ENCODE data around the gene GNAQ. TPM values are rescaled to one million over a fixed set of nuclear protein-coding genes. Genes with fewer than 3 reads are reported as not detected.

Gene GNAQ
- total RNA-seq, 1 experiment from 2014 or later, result 38.2 TPM

- TF ChIP-seq, protein P1, sequence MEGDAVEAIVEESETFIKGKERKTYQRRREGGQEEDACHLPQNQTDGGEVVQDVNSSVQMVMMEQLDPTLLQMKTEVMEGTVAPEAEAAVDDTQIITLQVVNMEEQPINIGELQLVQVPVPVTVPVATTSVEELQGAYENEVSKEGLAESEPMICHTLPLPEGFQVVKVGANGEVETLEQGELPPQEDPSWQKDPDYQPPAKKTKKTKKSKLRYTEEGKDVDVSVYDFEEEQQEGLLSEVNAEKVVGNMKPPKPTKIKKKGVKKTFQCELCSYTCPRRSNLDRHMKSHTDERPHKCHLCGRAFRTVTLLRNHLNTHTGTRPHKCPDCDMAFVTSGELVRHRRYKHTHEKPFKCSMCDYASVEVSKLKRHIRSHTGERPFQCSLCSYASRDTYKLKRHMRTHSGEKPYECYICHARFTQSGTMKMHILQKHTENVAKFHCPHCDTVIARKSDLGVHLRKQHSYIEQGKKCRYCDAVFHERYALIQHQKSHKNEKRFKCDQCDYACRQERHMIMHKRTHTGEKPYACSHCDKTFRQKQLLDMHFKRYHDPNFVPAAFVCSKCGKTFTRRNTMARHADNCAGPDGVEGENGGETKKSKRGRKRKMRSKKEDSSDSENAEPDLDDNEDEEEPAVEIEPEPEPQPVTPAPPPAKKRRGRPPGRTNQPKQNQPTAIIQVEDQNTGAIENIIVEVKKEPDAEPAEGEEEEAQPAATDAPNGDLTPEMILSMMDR (IDR thresholded peaks at IDR 0.05; ENCODE audit: unreplicated experiment), result no peak
- no TSS peak for BruUV-seq (replicated peaks)
- Mint-ChIP-seq H3K4me1 (ENCODE audit: insufficient read depth, unreplicated experiment) (peaks cover 5% of the 10 kb centered on the region), H3K4me3 (ENCODE audit: unreplicated experiment) (no peak overlapping the region), H3K36me3 (ENCODE audit: insufficient read depth, unreplicated experiment) (peaks cover 28% of the 10 kb centered on the region), H3K27ac (ENCODE audit: low read depth, unreplicated experiment) (no peak overlapping the region), H3K27me3 (ENCODE audit: insufficient read depth, unreplicated experiment) (no peaks in the 10 kb centered on the region), H3K9me3 (ENCODE audit: unreplicated experiment) (peaks cover 2% of the 10 kb centered on the region)
- intact Hi-C loops (cut with micrococcal nuclease), result no loop called here
- POLR2A ChIA-PET, result interaction anchor here (0.7 kb wide), 1 partner anchor 367 kb away, joined by 3 read pairs; no protein-coding TSS in a partner anchor
- DNase-seq (ENCODE audit: unreplicated experiment), result no peak
- CTCF ChIA-PET, result interaction anchor here (0.6 kb wide), 1 partner anchor 25 kb away, joined by 4 read pairs; no protein-coding TSS in a partner anchor
These were observed 248.1 kb downstream of the GNAQ start for GRCh38 chr9:77783518-77783917.

- no peak for DNase-seq (ENCODE audit: unreplicated experiment)
- peaks cover 27% of the 10 kb centered on the region for H3K36me3 Mint-ChIP-seq (ENCODE audit: insufficient read depth, unreplicated experiment)
- ChIA-PET CTCF (interaction anchor here (0.6 kb wide), 1 partner anchor 254 kb away, joined by 3 read pairs; no protein-coding TSS in a partner anchor), POLR2A (no interaction called here)
- no peak overlapping the region for H3K4me3 Mint-ChIP-seq (ENCODE audit: unreplicated experiment)
- TF ChIP-seq, protein P1 (IDR thresholded peaks at IDR 0.05; ENCODE audit: unreplicated experiment), result no peak
- peaks cover 5% of the 10 kb centered on the region for H3K4me1 Mint-ChIP-seq (ENCODE audit: insufficient read depth, unreplicated experiment)
- BruUV-seq (replicated peaks), result no TSS peak
- intact Hi-C loops (cut with micrococcal nuclease), result no loop called here
- peaks cover 17% of the 10 kb centered on the region for H3K9me3 Mint-ChIP-seq (ENCODE audit: unreplicated experiment)
- H3K27ac Mint-ChIP-seq (ENCODE audit: low read depth, unreplicated experiment), result no peak overlapping the region
- H3K27me3 Mint-ChIP-seq (ENCODE audit: insufficient read depth, unreplicated experiment), result no peaks in the 10 kb centered on the region
These were observed 252.6 kb downstream of the GNAQ start for GRCh38 chr9:77779010-77779409.

DNA sequence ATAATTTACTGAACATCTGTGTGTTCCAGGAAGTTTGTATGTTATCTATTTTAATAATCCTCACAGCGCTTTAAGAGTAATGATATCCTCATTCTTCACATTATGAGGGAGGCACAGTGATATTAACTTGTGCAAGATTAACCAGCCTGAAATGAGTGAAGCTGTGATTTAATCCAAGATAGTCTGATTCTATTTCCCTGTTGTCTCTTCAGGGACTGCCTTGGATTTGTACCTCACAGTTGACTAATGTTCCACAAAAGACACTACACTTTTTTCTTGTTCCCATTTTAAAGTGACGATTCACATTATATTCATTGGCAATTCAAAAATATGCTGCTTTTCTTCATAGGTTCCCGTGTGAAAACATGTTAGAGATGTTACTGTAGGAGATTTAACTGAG is 258.2 kb downstream of the GNAQ start:
- intact Hi-C loops (cut with micrococcal nuclease), result no loop called here
- no peak overlapping the region for H3K27ac Mint-ChIP-seq (ENCODE audit: low read depth, unreplicated experiment)
- TF ChIP-seq, protein P1 (IDR thresholded peaks at IDR 0.05; ENCODE audit: unreplicated experiment), result no peak
- H3K9me3 Mint-ChIP-seq (ENCODE audit: unreplicated experiment), result peaks cover 14% of the 10 kb centered on the region
- CTCF ChIA-PET, result interaction anchor here (0.6 to 2.1 kb wide), 9 partner anchors 8 to 340 kb away, joined by 3 to 12 read pairs (median 3); no protein-coding TSS in a partner anchor
- H3K36me3 Mint-ChIP-seq (ENCODE audit: insufficient read depth, unreplicated experiment), result peaks cover 15% of the 10 kb centered on the region
- no peaks in the 10 kb centered on the region for H3K4me1 Mint-ChIP-seq (ENCODE audit: insufficient read depth, unreplicated experiment)
- no TSS peak for BruUV-seq (replicated peaks)
- no peak for DNase-seq (ENCODE audit: unreplicated experiment)
- no peaks in the 10 kb centered on the region for H3K27me3 Mint-ChIP-seq (ENCODE audit: insufficient read depth, unreplicated experiment)
- POLR2A ChIA-PET, result interaction anchor here (1.3 kb wide), 1 partner anchor 34 kb away, joined by 4 read pairs; no protein-coding TSS in a partner anchor
- H3K4me3 Mint-ChIP-seq (ENCODE audit: unreplicated experiment), result no peak overlapping the region

DNA sequence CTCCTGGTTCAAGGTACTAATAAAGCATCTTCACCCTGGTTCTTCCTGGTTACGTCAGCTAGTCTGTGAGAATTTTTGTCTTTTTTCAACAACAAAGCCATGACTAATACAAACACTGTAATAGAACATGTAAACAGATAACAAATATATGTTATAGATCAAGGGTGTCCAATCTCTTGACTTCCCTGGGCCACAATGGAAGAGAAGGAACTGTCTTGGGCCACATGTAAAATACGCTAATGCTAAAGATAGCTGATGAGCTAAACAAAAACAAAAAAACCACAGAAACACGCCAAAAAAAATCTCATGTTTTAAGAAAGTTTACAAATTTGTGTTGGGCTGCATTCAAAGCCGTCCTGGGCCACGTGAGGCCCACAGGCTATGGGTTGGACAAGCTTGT is 259.0 kb downstream of the GNAQ start:
- POLR2A ChIA-PET, result interaction anchor here (1.3 kb wide), 1 partner anchor 34 kb away, joined by 4 read pairs; no protein-coding TSS in a partner anchor
- TF ChIP-seq, protein P1 (IDR thresholded peaks at IDR 0.05; ENCODE audit: unreplicated experiment), result no peak
- Mint-ChIP-seq H3K4me3 (ENCODE audit: unreplicated experiment) (no peak overlapping the region), H3K36me3 (ENCODE audit: insufficient read depth, unreplicated experiment) (peaks cover 15% of the 10 kb centered on the region), H3K4me1 (ENCODE audit: insufficient read depth, unreplicated experiment) (no peaks in the 10 kb centered on the region), H3K27ac (ENCODE audit: low read depth, unreplicated experiment) (no peak overlapping the region), H3K9me3 (ENCODE audit: unreplicated experiment) (peaks cover 8% of the 10 kb centered on the region), H3K27me3 (ENCODE audit: insufficient read depth, unreplicated experiment) (no peaks in the 10 kb centered on the region)
- no peak for DNase-seq (ENCODE audit: unreplicated experiment)
- CTCF ChIA-PET, result interaction anchor here (0.6 to 2.1 kb wide), 8 partner anchors 7 to 339 kb away, joined by 3 to 12 read pairs (median 3); no protein-coding TSS in a partner anchor
- no TSS peak for BruUV-seq (replicated peaks)
- intact Hi-C loops (cut with micrococcal nuclease), result no loop called here

Measured in MCF 10A (cell line).